GM12878 (cell line): Measurements from ENCODE around the gene ZNF423.

Experiments
- POLR2AphosphoS5 ChIP-seq: IDR thresholded peaks from 2 replicates; pipeline ENCODE4 v1.6.1; 2011; ENCODE audit warnings: mild to moderate bottlenecking, low read length, inconsistent platforms
- TAF1 ChIP-seq: IDR thresholded peaks from 2 replicates; pipeline ENCODE4 v1.6.1; 2011; ENCODE audit warnings: mild to moderate bottlenecking, low read depth, low read length, borderline replicate concordance
- TF ChIP-seq, protein P1 (sequence below): IDR thresholded peaks from 2 replicates; pipeline ENCODE4 v1.6.1; 2012; ENCODE audit warnings: low read depth, low read length, improper control_type of control experiment
- TF ChIP-seq, protein P2 (sequence below): IDR thresholded peaks from 2 replicates; pipeline ENCODE4 v1.6.1; 2011; ENCODE audit warnings: low read depth, low read length, improper control_type of control experiment, borderline replicate concordance

DNA sequence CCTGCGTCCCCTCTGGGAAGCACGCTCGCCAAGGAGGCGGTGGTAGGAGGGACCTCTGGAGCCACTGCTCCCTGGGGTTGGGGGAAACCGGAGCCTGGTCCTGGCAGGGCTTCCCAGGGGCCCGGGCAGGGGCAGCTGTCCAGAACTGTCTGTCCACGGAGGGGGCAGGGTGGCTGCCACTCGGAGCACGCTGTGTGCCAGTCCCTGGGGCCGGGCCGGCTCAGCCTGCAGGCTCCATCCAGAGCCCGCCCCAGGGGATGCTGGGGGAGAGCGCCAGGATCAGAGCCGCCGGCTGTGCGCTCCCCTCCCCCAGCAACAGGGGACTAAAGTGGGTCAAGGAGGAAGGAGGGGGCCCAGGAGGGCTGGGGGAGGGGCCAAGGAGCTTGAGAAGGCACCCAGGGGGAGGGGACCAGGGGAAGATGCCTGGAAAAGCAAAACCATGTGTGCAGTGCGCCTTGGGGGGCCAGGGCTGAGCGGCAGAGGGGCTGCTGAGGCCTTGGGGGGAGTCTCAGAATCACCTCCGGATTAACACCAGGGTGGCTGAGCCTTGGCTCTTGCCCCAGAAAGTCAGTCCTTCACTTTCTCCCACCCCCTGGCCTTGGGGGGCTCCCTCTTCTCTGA lies 21.3 kb downstream of the ZNF423 start:
- TF ChIP-seq, protein P1, sequence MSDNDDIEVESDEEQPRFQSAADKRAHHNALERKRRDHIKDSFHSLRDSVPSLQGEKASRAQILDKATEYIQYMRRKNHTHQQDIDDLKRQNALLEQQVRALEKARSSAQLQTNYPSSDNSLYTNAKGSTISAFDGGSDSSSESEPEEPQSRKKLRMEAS: no peak
- TF ChIP-seq, protein P2, sequence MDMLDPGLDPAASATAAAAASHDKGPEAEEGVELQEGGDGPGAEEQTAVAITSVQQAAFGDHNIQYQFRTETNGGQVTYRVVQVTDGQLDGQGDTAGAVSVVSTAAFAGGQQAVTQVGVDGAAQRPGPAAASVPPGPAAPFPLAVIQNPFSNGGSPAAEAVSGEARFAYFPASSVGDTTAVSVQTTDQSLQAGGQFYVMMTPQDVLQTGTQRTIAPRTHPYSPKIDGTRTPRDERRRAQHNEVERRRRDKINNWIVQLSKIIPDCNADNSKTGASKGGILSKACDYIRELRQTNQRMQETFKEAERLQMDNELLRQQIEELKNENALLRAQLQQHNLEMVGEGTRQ: no peak
- no peak for TF ChIP-seq TAF1
- no peak for TF ChIP-seq POLR2AphosphoS5
